HG03066 (cell line): ENCODE measurements around the gene PCDHGA3.
"Not testable (repeated sequence)": the region's sequence is repeated elsewhere in the genome, so short reads cannot be mapped to it uniquely, and the experiment has no call there.

Source experiments
- ATAC-seq: cut with Tn5 transposase; IDR thresholded peaks from one replicate; pipeline ENCODE4 v1.9.1; 2021; ENCODE audit warnings: low read depth; ENCODE audit not compliant: unreplicated experiment

PCDHGA3 gene

DNA sequence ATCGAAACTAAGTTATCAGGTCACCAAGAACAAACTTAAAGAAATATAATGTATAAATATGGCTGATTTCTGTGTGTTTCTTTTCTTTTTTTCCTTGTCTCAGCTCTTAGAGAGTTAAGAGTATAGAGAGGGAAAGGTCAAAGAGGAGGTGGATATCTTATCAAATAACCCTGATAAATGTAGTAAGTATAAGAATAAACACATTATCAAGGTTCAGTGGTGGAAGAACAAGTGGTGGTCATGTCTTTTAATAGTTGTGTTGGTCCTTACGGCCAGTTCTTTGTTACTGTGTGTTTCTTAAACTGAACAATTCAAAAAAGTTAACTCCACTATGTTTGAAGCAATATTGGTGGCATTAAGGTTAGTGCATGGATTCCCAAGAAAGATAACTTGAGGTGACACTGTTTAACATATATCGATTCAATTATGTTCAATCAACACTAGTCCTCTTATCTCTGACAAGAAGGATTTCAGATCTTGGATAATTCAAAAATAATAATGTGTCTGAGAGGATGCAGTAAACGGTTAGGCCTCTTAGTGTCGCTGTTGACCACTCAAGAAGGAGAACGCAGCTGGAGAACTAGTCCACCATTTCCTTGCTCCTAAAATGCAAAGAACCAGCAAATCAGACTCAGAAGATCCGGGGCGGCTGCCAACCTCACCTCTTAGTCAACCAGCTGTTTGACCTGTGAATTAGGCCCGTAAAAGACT is at the start of gene PCDHGA3:
Gene PCDHGA3, plus strand, starts transcription at position 588 of the 711 bp plus-strand sequence. CDS start 205 bp downstream, outside the sequence.
- no peak for ATAC-seq

DNA sequence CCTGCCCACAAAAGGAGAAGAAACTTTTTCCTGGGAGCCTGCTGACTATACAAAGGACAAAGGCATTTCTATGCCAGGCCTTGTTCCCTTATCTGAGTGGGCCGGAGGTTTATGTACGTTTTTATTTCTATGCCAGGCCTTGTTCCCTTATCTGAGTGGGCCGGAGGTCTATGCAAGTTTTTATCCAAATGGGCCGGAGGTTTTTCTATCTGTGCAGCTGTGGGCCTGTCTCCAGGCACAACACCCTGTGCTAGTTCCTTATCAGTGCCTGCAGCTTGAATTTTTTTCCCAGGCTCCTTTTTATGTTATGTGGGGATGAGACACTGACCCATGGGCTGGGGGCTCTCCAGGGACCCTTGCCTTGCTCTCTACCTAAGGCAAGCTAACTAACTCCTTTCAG is 45.3 kb upstream of the PCDHGA3 start:
- ATAC-seq = no peak

DNA sequence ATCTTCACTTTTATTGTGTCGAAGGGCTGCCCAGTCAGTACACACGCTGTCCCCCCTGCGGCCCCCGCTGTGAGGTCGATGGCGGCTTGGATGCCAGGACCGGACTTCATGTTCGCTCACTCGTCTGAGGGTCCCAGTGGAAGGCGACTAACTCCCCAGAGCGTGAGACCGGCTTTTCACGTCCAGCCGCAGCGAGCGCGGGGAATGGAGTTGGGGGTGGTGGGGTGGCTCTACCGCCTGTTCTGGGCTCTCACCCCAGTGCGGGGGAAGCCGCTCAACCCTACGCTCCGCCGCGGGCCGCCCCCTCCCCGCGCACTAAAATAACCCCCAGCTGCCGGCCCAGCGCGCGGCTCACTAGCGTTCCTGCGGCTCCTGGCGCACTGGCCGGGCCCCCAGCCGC is 39.9 kb upstream of the PCDHGA3 start, which contains the start of gene SLC25A2:
Gene SLC25A2, minus strand, starts transcription at position 294 of the 400 bp plus-strand sequence. Its CDS starts 184 bp downstream, at position 110.
- no peak for ATAC-seq

DNA sequence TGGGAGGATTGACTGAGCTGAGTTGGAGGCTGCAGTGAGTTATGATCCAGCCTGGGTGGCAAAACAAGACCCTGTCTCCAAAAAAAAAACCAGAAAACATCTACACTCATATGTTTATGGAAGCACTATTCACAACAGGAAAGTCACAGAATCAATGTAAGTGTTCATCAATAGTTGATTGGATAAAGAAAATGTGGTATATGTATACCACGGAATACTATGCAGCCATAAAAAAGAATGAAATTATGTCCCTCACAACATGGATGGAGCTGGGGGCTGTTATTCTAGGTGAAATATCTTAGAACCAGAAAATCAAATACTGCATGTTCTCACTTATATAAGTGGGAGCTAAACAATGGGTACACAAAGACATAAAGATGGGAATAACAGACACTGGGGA is 37.0 kb upstream of the PCDHGA3 start:
- no peak for ATAC-seq

DNA sequence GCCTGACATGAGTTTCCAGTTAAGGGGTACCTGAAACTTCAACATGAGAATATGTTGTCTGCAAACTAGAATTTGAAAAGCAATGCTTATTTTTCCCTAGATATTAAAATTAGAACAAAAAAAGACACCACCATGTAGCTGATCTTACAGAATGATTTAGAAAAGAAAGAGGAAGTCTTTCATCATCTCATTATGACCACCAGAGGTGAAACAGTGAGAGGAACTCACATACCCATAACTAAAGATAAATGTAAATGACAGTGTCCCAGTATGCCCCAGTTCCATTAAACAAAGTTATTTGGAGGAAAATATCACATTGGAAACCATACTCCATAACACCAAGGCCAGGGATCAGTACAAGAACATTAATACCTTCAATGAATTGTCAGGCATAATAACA is 29.9 kb upstream of the PCDHGA3 start:
- no peak for ATAC-seq

DNA sequence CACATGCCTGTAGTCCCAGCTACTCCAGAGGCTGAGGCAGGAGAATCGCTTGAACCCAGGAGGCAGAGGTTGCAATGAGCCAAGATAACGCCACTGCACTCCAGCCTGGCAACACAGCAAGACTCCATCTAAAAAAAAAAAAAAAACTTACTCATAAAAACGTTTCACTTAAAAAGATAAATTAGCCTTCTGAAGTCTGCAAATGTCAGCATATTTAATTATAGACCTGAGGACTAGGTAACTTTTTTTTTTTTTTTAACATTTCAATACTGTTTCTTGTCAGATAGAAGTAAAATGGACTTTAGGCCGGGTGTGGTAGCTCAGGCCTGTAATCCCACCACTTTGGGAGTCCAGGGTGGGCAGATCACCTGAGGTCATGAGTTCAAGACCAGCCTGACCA is 26.7 kb upstream of the PCDHGA3 start:
- ATAC-seq = not testable (repeated sequence)

DNA sequence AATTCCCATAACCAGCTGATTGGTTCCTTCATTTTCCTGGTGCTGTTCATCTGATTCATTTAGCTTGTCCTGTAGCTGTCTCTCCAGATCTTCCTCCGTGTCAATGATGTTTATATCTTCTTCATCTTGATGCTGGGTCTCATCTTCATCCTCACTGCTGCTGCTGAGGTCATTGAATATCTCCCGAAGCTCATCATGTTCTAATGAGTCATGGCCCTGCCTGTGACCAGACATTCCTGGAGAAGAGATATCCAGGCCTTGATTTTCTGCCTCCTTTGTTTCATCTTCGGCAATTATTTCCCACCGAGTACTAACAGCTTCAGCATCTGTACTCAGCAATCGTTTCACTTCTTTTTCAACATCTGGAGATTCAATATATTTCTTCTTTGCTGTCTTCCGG is 24.4 kb upstream of the PCDHGA3 start:
- ATAC-seq = no peak

DNA sequence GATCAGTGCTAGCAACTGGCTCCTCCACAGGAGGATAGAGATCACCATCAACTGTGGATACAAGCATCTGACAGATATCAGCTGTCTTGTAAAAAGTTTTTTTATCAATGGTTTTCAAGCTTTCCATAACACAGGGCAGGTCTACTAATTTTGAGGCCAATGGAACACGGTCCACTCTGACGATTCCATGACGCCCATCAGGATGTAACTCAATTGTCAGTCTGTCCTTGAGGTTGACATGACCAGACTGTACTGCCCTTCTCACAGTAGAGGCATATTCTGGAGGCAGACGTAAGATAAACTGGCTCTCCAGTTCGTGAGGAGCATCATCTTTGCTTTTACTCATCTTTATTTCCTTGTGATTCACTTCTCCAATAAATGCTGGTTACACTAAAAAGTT is 23.9 kb upstream of the PCDHGA3 start:
- ATAC-seq = no peak

DNA sequence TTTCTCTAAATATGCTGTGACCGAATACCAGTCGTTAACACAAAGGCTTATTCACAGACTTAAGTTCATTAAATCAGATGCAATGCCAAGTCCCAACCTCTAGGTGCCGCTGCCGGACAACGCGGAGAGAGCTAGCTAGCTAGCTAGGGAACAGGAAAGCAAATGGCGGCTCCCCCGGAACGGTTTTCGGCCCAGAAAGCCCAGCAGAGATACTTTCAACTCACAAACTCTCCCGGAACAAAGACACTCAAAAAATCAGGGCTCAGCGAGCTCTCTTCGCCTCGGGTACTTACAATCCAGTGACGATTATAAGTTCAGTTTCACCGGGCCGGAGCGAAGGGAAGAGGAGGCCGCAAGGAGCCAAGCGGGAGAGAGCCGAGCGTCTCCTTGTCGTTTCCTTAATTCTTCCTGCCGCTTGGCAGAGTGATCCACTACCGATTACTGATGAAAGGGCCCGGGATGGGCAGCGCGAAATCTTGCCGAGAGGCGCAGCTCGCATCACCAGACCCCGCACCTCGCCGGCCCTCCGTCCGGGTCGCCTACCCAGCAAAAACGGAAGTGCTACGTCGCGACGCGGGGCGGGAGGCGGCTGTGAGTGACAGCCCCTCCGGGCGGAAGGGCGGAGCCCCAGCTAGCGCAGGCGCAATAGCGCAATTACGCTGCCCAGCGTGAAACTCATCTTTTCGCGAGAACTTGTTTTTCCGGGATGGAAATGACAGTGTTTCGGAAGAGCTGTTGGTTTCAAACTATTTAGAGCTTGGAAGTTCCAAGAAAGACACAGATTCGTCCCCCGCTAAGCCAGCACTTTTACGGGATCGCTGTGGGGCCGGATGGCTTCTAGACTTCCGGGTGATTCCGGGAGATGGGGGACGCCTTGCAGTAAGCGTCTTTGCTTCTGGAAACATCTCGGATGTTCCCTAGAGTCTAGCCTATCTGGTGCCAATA is 23.1 kb upstream of the PCDHGA3 start, which contains the start of gene TAF7:
Gene TAF7, minus strand, starts transcription at position 560 of the 945 bp plus-strand sequence. CDS start 740 bp downstream, outside the sequence.
- ATAC-seq = peak; percentile 93

DNA sequence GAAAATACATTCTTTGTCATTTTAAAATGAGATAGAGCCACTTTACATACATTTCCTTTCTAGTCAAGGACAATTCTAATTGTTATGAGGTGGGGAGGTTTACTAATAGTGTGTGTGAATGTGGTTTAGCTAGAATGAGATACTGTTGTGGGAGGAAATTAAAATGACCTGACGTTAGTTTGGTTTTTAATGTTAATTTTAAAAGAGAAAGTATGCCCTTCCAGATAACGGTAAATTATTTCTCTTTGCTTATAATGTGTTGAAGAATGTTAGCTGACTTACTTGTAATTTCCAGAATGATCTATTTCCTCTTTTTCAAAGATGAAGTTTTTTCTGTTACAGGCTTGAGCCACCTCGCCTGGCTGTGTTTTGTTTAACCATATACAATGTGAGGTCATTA is 21.4 kb upstream of the PCDHGA3 start:
- ATAC-seq = no peak

DNA sequence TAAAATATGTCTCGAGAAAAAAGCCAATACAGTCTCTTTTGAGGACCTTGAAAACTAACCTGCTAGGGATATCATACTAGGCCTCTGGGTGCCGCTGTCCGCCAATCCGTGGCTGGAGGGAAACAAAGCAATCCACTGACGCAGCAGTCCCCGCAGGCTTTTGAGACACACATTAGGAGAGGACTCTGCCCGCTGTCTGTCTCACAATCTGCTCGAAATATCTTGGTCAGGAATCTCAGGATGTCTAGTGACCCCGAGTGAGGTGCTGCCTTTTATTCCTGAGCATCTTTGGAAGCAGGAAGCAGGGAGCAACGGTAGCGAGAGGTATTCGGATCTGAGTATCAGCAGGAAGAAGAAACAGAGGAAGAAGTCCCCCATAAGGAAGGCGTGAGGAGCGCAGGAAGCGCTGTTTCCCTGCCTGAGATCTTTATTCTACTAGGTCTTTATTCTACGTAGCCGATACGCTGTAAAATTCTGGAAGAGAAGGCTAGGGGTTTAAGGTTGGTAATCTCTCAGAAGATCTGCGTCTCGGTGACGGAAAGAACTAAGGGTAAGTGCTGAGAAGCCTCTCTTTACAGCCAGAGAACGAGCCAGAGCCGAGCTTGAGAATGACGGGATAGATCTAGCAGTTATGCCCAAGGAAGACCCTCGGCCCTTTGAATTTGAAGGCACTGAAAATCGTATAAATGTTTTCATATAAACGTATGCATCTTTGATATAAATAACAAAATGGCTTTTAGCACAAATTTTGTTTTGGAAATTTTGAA is 17.4 kb upstream of the PCDHGA3 start:
- ATAC-seq = peak; percentile 62

DNA sequence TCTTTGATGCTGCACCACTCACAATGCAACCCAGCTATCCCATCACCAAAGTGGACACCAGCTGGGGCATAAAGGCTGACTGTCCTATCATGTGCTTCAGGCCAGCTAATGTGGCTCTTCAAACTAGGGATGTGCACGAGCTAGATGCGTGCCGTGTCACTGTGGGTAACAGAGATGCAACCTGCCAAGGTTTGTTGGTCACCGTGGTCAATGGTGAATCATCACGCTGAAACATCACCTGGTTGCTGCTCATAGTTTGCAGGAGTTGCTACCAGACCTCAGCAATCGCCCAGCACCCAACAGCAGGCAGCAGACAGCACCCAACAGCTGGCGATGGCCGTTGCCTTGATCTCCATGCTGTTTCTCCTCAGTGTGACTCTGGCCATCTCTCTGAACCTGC is 15.4 kb upstream of the PCDHGA3 start:
- ATAC-seq = no peak

DNA sequence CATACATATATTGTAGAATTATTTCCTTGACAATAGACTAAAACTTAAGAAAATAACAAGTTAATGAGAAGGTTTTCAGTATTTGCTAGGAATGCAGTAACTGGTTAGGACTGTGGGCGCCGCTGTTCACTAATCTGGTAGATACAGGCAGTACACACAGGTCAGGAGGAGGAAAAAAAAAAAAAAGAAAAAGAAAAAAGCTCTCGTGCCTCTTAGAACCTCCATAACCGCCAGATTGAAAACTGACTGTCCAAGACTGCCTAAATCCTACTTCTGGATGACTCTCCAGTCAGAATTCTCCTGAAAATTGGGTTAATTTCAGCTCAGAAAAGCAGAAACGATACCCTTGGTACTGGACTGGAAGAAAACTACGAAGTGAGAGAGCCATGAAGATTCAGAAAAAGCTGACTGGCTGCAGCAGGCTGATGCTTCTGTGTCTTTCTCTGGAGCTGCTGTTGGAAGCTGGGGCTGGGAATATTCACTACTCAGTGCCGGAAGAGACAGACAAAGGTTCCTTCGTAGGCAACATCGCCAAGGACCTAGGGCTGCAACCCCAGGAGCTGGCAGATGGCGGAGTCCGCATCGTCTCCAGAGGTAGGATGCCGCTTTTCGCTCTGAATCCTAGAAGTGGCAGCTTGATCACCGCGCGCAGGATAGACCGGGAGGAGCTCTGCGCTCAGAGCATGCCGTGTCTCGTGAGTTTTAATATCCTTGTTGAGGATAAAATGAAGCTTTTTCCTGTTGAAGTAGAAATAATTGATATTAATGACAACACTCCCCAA is 13.1 kb upstream of the PCDHGA3 start, which contains the start of gene PCDHGA1:
Gene PCDHGA1, plus strand, starts transcription at position 216 of the 782 bp plus-strand sequence.
- ATAC-seq = peak; percentile 52

DNA sequence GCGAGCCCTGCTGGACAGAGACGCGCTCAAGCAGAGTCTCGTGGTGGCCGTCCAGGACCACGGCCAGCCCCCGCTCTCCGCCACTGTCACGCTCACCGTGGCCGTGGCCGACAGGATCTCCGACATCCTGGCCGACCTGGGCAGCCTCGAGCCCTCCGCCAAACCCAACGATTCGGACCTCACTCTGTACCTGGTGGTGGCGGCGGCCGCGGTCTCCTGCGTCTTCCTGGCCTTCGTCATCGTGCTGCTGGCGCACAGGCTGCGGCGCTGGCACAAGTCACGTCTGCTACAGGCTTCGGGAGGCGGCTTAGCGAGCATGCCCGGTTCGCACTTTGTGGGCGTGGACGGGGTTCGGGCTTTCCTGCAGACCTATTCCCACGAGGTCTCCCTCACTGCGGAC is 11.1 kb upstream of the PCDHGA3 start:
- not testable (repeated sequence) for ATAC-seq

DNA sequence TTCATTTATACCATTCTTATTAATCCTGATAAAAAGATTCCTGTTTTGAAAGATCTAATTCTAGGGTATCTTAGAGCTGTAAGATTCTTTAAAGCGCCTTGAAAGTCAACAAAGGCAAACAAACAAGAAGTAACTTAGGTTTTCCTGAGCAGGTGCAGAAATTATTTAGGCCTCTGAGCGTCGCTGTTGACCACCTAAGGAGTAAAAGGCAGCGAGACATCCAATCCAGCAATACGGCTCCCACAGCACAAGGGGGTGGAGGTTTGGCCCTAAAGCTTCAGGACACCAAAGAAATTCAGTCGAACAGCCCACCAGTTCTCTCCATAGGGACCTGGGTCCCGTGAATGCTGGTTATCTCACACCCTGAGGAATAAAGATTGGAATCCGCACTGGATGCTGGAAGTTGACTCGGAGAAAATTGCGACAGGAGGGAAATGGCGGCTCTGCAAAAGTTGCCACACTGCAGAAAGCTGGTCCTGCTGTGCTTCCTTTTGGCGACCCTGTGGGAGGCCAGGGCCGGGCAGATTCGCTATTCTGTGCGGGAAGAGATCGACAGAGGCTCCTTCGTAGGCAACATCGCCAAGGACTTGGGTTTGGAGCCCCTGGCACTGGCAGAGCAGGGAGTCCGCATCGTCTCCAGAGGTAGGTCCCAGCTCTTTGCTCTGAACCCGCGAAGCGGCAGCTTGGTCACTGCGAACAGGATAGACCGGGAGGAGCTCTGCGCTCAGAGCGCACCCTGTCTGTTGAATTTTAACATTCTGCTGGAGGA is 4.9 kb upstream of the PCDHGA3 start, which contains the start of gene PCDHGA2:
Gene PCDHGA2, plus strand, starts transcription at position 223 of the 769 bp plus-strand sequence.
- no peak for ATAC-seq

DNA sequence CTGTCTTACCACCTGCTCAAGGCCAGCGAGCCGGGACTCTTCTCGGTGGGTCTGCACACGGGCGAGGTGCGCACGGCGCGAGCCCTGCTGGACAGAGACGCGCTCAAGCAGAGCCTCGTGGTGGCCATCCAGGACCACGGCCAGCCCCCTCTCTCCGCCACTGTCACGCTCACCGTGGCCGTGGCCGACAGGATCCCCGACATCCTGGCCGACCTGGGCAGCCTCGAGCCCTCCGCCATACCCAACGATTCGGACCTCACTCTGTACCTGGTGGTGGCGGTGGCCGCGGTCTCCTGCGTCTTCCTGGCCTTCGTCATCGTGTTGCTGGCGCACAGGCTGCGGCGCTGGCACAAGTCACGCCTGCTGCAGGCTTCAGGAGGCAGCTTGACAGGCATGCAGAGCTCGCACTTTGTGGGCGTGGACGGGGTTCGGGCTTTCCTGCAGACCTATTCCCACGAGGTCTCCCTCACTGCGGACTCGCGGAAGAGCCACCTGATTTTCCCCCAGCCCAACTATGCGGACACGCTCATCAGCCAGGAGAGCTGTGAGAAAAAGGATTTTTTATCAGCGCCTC is 2.8 kb upstream of the PCDHGA3 start:
- not testable (repeated sequence) for ATAC-seq

DNA sequence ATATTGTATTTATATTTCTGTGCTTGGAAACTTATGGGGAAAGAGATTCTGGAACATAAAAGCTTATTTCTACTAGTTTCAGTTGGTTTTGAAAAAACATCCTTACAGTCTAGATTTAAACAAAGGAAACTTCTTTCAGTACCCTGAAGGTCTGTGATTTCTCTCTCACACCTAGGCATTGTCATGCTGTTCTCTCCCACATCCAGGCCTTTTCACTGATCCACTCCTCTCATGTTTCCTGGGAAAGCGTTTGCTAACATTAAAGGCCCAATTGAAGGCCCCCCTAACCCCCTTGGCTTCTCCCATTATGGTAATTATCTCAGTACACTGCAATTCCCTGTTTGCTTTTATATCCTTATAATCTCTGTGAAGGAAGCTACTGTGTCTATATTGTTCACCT is 856 bp upstream of the PCDHGA3 start:
- no peak for ATAC-seq

DNA sequence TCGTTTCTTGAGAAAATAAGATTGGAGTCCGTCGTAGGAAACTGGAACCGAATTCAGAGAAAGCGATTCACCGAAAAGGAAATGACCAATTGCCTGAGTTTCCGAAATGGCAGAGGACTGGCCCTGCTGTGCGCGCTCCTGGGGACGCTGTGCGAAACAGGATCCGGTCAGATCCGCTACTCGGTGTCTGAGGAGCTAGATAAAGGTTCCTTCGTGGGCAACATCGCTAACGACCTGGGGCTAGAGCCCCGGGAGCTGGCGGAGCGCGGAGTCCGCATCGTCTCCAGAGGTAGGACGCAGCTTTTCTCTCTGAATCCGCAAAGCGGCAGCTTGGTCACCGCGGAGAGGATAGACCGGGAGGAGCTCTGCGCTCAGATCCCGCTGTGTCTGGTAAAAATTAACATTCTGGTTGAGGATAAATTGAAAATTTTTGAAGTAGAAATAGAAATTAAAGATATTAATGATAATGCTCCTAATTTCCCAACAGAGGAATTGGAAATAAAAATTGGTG is 379 bp downstream of the PCDHGA3 start:
- ATAC-seq = no peak
